ENCODE results near the gene MLLT10. TPM values are rescaled to one million over a fixed set of nuclear protein-coding genes. Genes with fewer than 3 reads are reported as not detected.

Gene MLLT10
- total RNA-seq, 1 donor from 2014 or later: 43.3 TPM

GRCh38 chr10:21650353-21650752, 116.3 kb downstream of the MLLT10 start:
- H3K27ac ChIP-seq (ENCODE audit: low read depth, low read length): no peak overlapping the region
- no peak overlapping the region for H3K4me3 ChIP-seq (ENCODE audit: low read length in 3 of 3)
- H3K9ac ChIP-seq (ENCODE audit: low read depth in 1 of 3, low read length in 3 of 3): no peak overlapping the region
- H3K36me3 ChIP-seq (ENCODE audit: control insufficient read depth in 3 of 3, insufficient read depth in 3 of 3, low read length in 3 of 3): no peaks in the 10 kb centered on the region
- H3K9me3 ChIP-seq (ENCODE audit: control insufficient read depth in 3 of 3, low read length in 3 of 3): no peaks in the 10 kb centered on the region
- H3K4me1 ChIP-seq (ENCODE audit: control insufficient read depth in 3 of 3, insufficient read depth in 3 of 3, low read length in 3 of 3): peaks cover 0 to 4% (median 0%) of the 10 kb centered on the region in 3 donors
- H3K27me3 ChIP-seq (ENCODE audit: control insufficient read depth in 3 of 3, insufficient read depth in 3 of 3, low read length in 3 of 3): no peaks in the 10 kb centered on the region

- H3K4me1 ChIP-seq (ENCODE audit: control insufficient read depth in 3 of 3, insufficient read depth in 3 of 3, low read length in 3 of 3): no peaks in the 10 kb centered on the region
- H3K4me3 ChIP-seq (ENCODE audit: low read length in 3 of 3): no peak overlapping the region
- H3K36me3 ChIP-seq (ENCODE audit: control insufficient read depth in 3 of 3, insufficient read depth in 3 of 3, low read length in 3 of 3): peaks cover 0 to 3% (median 0%) of the 10 kb centered on the region in 3 donors
- no peak overlapping the region for H3K9ac ChIP-seq (ENCODE audit: low read depth in 1 of 3, low read length in 3 of 3)
- no peak overlapping the region for H3K27ac ChIP-seq (ENCODE audit: low read depth, low read length)
- no peaks in the 10 kb centered on the region for H3K27me3 ChIP-seq (ENCODE audit: control insufficient read depth in 3 of 3, insufficient read depth in 3 of 3, low read length in 3 of 3)
- H3K9me3 ChIP-seq (ENCODE audit: control insufficient read depth in 3 of 3, low read length in 3 of 3): no peaks in the 10 kb centered on the region
These were observed 121.2 kb downstream of the MLLT10 start for GRCh38 chr10:21655236-21655635.

- no peaks in the 10 kb centered on the region for H3K9me3 ChIP-seq (ENCODE audit: control insufficient read depth in 3 of 3, low read length in 3 of 3)
- H3K9ac ChIP-seq (ENCODE audit: low read depth in 1 of 3, low read length in 3 of 3): no peak overlapping the region
- H3K27me3 ChIP-seq (ENCODE audit: control insufficient read depth in 3 of 3, insufficient read depth in 3 of 3, low read length in 3 of 3): no peaks in the 10 kb centered on the region
- no peaks in the 10 kb centered on the region for H3K4me1 ChIP-seq (ENCODE audit: control insufficient read depth in 3 of 3, insufficient read depth in 3 of 3, low read length in 3 of 3)
- H3K27ac ChIP-seq (ENCODE audit: low read depth, low read length): no peak overlapping the region
- H3K4me3 ChIP-seq (ENCODE audit: low read length in 3 of 3): no peak overlapping the region
- H3K36me3 ChIP-seq (ENCODE audit: control insufficient read depth in 3 of 3, insufficient read depth in 3 of 3, low read length in 3 of 3): peaks cover 0 to 3% (median 0%) of the 10 kb centered on the region in 3 donors
These were observed 121.7 kb downstream of the MLLT10 start for GRCh38 chr10:21655687-21656086.

GRCh38 chr10:21661087-21661486, 127.1 kb downstream of the MLLT10 start:
- no peaks in the 10 kb centered on the region for H3K9me3 ChIP-seq (ENCODE audit: control insufficient read depth in 3 of 3, low read length in 3 of 3)
- no peaks in the 10 kb centered on the region for H3K36me3 ChIP-seq (ENCODE audit: control insufficient read depth in 3 of 3, insufficient read depth in 3 of 3, low read length in 3 of 3)
- no peak overlapping the region for H3K4me3 ChIP-seq (ENCODE audit: low read length in 3 of 3)
- H3K27ac ChIP-seq (ENCODE audit: low read depth, low read length): no peak overlapping the region
- H3K9ac ChIP-seq (ENCODE audit: low read depth in 1 of 3, low read length in 3 of 3): peak overlapping the region in 1 of 3 donors; percentile 12
- H3K27me3 ChIP-seq (ENCODE audit: control insufficient read depth in 3 of 3, insufficient read depth in 3 of 3, low read length in 3 of 3): no peaks in the 10 kb centered on the region
- peaks cover 8 to 13% (median 9%) of the 10 kb centered on the region in 3 donors for H3K4me1 ChIP-seq (ENCODE audit: control insufficient read depth in 3 of 3, insufficient read depth in 3 of 3, low read length in 3 of 3)

DNA sequence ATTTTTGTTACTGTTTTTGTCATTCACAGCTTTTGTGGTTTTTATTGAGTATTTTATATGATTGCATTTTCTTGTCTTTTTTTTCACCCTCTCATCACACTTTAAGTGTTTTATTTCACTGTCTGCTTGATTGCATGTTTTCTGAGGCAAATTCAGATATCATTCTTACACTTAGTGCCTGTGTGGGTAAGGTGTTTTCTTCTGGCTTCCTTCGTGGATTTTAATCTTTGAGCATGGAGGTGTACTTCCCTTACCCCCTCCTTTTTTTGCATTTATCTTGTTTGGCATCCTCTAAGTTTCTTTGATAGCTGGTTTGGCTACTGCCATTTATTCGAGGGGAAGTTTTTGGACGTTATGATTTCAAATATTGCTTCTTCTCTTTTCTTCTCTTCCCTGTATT, 127.9 kb downstream of the MLLT10 start:
- Histone ChIP-seq H3K9me3 (ENCODE audit: control insufficient read depth in 3 of 3, low read length in 3 of 3) (no peaks in the 10 kb centered on the region), H3K36me3 (ENCODE audit: control insufficient read depth in 3 of 3, insufficient read depth in 3 of 3, low read length in 3 of 3) (no peaks in the 10 kb centered on the region), H3K27me3 (ENCODE audit: control insufficient read depth in 3 of 3, insufficient read depth in 3 of 3, low read length in 3 of 3) (no peaks in the 10 kb centered on the region), H3K27ac (ENCODE audit: low read depth, low read length) (peak overlapping the region; percentile 73), H3K9ac (ENCODE audit: low read depth in 1 of 3, low read length in 3 of 3) (no peak overlapping the region), H3K4me3 (ENCODE audit: low read length in 3 of 3) (no peak overlapping the region), H3K4me1 (ENCODE audit: control insufficient read depth in 3 of 3, insufficient read depth in 3 of 3, low read length in 3 of 3) (peaks cover 8 to 13% (median 9%) of the 10 kb centered on the region in 3 donors)

- Histone ChIP-seq H3K36me3 (ENCODE audit: control insufficient read depth in 3 of 3, insufficient read depth in 3 of 3, low read length in 3 of 3) (no peaks in the 10 kb centered on the region), H3K9me3 (ENCODE audit: control insufficient read depth in 3 of 3, low read length in 3 of 3) (no peaks in the 10 kb centered on the region), H3K27me3 (ENCODE audit: control insufficient read depth in 3 of 3, insufficient read depth in 3 of 3, low read length in 3 of 3) (no peaks in the 10 kb centered on the region), H3K4me3 (ENCODE audit: low read length in 3 of 3) (peak overlapping the region in 1 of 3 donors; percentile 17), H3K4me1 (ENCODE audit: control insufficient read depth in 3 of 3, insufficient read depth in 3 of 3, low read length in 3 of 3) (peaks cover 8 to 13% (median 9%) of the 10 kb centered on the region in 3 donors), H3K9ac (ENCODE audit: low read depth in 1 of 3, low read length in 3 of 3) (peak overlapping the region in 2 of 3 donors; percentile 51 to 74), H3K27ac (ENCODE audit: low read depth, low read length) (peak overlapping the region; percentile 73)
These were observed 128.6 kb downstream of the MLLT10 start for GRCh38 chr10:21662635-21663034.

GRCh38 chr10:21668831-21669230, 134.8 kb downstream of the MLLT10 start:
- Histone ChIP-seq H3K4me3 (ENCODE audit: low read length in 3 of 3) (no peak overlapping the region), H3K4me1 (ENCODE audit: control insufficient read depth in 3 of 3, insufficient read depth in 3 of 3, low read length in 3 of 3) (no peaks in the 10 kb centered on the region), H3K27ac (ENCODE audit: low read depth, low read length) (no peak overlapping the region), H3K9ac (ENCODE audit: low read depth in 1 of 3, low read length in 3 of 3) (no peak overlapping the region), H3K36me3 (ENCODE audit: control insufficient read depth in 3 of 3, insufficient read depth in 3 of 3, low read length in 3 of 3) (peaks cover 0 to 4% (median 0%) of the 10 kb centered on the region in 3 donors), H3K9me3 (ENCODE audit: control insufficient read depth in 3 of 3, low read length in 3 of 3) (no peaks in the 10 kb centered on the region), H3K27me3 (ENCODE audit: control insufficient read depth in 3 of 3, insufficient read depth in 3 of 3, low read length in 3 of 3) (no peaks in the 10 kb centered on the region)

DNA sequence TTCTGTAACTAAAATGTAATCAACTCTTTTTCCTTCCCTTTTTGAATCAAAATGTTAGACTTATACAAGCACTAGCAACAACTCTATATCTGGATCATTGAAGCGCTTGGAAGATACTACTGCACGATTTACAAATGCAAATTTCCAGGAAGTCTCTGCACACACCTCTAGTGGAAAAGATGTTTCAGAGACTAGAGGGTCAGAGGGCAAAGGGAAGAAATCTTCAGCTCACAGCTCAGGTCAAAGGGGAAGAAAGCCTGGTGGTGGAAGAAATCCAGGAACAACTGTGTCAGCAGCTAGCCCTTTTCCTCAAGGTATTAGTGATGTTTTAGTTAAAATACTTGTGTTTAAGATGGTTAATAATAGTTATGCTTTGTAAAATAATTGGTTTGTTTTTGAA, 136.4 kb downstream of the MLLT10 start:
- Histone ChIP-seq H3K9me3 (ENCODE audit: control insufficient read depth in 3 of 3, low read length in 3 of 3) (no peaks in the 10 kb centered on the region), H3K4me3 (ENCODE audit: low read length in 3 of 3) (no peak overlapping the region), H3K4me1 (ENCODE audit: control insufficient read depth in 3 of 3, insufficient read depth in 3 of 3, low read length in 3 of 3) (no peaks in the 10 kb centered on the region), H3K36me3 (ENCODE audit: control insufficient read depth in 3 of 3, insufficient read depth in 3 of 3, low read length in 3 of 3) (peaks cover 0 to 5% (median 0%) of the 10 kb centered on the region in 3 donors), H3K27ac (ENCODE audit: low read depth, low read length) (no peak overlapping the region), H3K9ac (ENCODE audit: low read depth in 1 of 3, low read length in 3 of 3) (no peak overlapping the region), H3K27me3 (ENCODE audit: control insufficient read depth in 3 of 3, insufficient read depth in 3 of 3, low read length in 3 of 3) (no peaks in the 10 kb centered on the region)

GRCh38 chr10:21673668-21674067, 139.6 kb downstream of the MLLT10 start:
- no peak overlapping the region for H3K4me3 ChIP-seq (ENCODE audit: low read length in 3 of 3)
- H3K27me3 ChIP-seq (ENCODE audit: control insufficient read depth in 3 of 3, insufficient read depth in 3 of 3, low read length in 3 of 3): no peaks in the 10 kb centered on the region
- no peak overlapping the region for H3K9ac ChIP-seq (ENCODE audit: low read depth in 1 of 3, low read length in 3 of 3)
- H3K4me1 ChIP-seq (ENCODE audit: control insufficient read depth in 3 of 3, insufficient read depth in 3 of 3, low read length in 3 of 3): no peaks in the 10 kb centered on the region
- no peaks in the 10 kb centered on the region for H3K9me3 ChIP-seq (ENCODE audit: control insufficient read depth in 3 of 3, low read length in 3 of 3)
- peaks cover 0 to 5% (median 0%) of the 10 kb centered on the region in 3 donors for H3K36me3 ChIP-seq (ENCODE audit: control insufficient read depth in 3 of 3, insufficient read depth in 3 of 3, low read length in 3 of 3)
- H3K27ac ChIP-seq (ENCODE audit: low read depth, low read length): no peak overlapping the region

GRCh38 chr10:21675157-21675796, 141.2 kb downstream of the MLLT10 start:
- Histone ChIP-seq H3K27me3 (ENCODE audit: control insufficient read depth in 3 of 3, insufficient read depth in 3 of 3, low read length in 3 of 3) (no peaks in the 10 kb centered on the region), H3K4me1 (ENCODE audit: control insufficient read depth in 3 of 3, insufficient read depth in 3 of 3, low read length in 3 of 3) (peaks cover 0 to 3% (median 0%) of the 10 kb centered on the region in 3 donors), H3K4me3 (ENCODE audit: low read length in 3 of 3) (no peak overlapping the region), H3K27ac (ENCODE audit: low read depth, low read length) (no peak overlapping the region), H3K36me3 (ENCODE audit: control insufficient read depth in 3 of 3, insufficient read depth in 3 of 3, low read length in 3 of 3) (peaks cover 0 to 5% (median 0%) of the 10 kb centered on the region in 3 donors), H3K9me3 (ENCODE audit: control insufficient read depth in 3 of 3, low read length in 3 of 3) (no peaks in the 10 kb centered on the region), H3K9ac (ENCODE audit: low read depth in 1 of 3, low read length in 3 of 3) (no peak overlapping the region)
